Islet of Langerhans (tissue), 1 donor: ENCODE measurements around the gene GGNBP2.
"Not testable (repeated sequence)": the region's sequence is repeated elsewhere in the genome, so short reads cannot be mapped to it uniquely, and the experiment has no call there.

ENCODE experiments used
- FAIRE-seq: peaks from one replicate; lab custom pipeline; 2011; peaks lifted over from hg19 to GRCh38; lab: Jason Lieb, UNC

Gene GGNBP2

GRCh38 chr17:36602924-36603384, 58.2 kb downstream of the GGNBP2 start:
- FAIRE-seq, result no peak

- FAIRE-seq, result not testable (repeated sequence)
Measured at GRCh38 chr17:36605028-36605427, 60.3 kb downstream of the GGNBP2 start.

- no peak for FAIRE-seq
Measured at GRCh38 chr17:36608280-36608679, 63.6 kb downstream of the GGNBP2 start.

- FAIRE-seq, result no peak
Measured at GRCh38 chr17:36608794-36609497, 64.2 kb downstream of the GGNBP2 start.

- no peak for FAIRE-seq
Measured at GRCh38 chr17:36609498-36609862, 64.8 kb downstream of the GGNBP2 start.

- no peak for FAIRE-seq
Measured at GRCh38 chr17:36610474-36610873, 65.8 kb downstream of the GGNBP2 start.

- no peak for FAIRE-seq
Measured at GRCh38 chr17:36611345-36612072, 66.8 kb downstream of the GGNBP2 start.

- no peak for FAIRE-seq
Measured at GRCh38 chr17:36612323-36612722, 67.6 kb downstream of the GGNBP2 start.

GRCh38 chr17:36613155-36613554, 68.4 kb downstream of the GGNBP2 start:
- FAIRE-seq, result no peak

GRCh38 chr17:36614081-36614480, 69.4 kb downstream of the GGNBP2 start:
- no peak for FAIRE-seq

GRCh38 chr17:36614933-36615332, 70.2 kb downstream of the GGNBP2 start:
- no peak for FAIRE-seq

- FAIRE-seq, result no peak
Measured at GRCh38 chr17:36616061-36617029, 71.6 kb downstream of the GGNBP2 start.

- FAIRE-seq, result no peak
Measured at GRCh38 chr17:36617773-36618172, 73.1 kb downstream of the GGNBP2 start.

- no peak for FAIRE-seq
Measured at GRCh38 chr17:36623281-36623680, 78.6 kb downstream of the GGNBP2 start.

GRCh38 chr17:36625188-36625587, 80.5 kb downstream of the GGNBP2 start:
- no peak for FAIRE-seq

GRCh38 chr17:36627101-36627500, 82.4 kb downstream of the GGNBP2 start:
- no peak for FAIRE-seq

- FAIRE-seq, result no peak
Measured at GRCh38 chr17:36628576-36628975, 83.9 kb downstream of the GGNBP2 start.

- no peak for FAIRE-seq
Measured at GRCh38 chr17:36629252-36629847, 84.6 kb downstream of the GGNBP2 start.

GRCh38 chr17:36629970-36630502, 85.3 kb downstream of the GGNBP2 start:
- no peak for FAIRE-seq

- FAIRE-seq, result no peak
Measured at GRCh38 chr17:36631022-36631421, 86.3 kb downstream of the GGNBP2 start.

- no peak for FAIRE-seq
Measured at GRCh38 chr17:36632916-36633771, 88.4 kb downstream of the GGNBP2 start.
